DOHH2 (cell line): Measurements from ENCODE around the gene COL13A1.

ENCODE experiments used
- H3F3A ChIP-seq: fragments of 200-600 bp; sonication (generic), shearing (Covaris generic); 2 replicates; pipeline ENCODE4 v1.6.0; 2016; ENCODE audit warnings: antibody characterized with exemption, mild to moderate bottlenecking; ENCODE audit not compliant: control insufficient read depth, insufficient read depth
- H3K27ac ChIP-seq: fragments of 200-600 bp; sonication (generic); 2 replicates; pipeline ENCODE4 v1.5.1; 2014; ENCODE audit warnings: low read depth, mild to moderate bottlenecking, low read length, moderate library complexity
- H3K27me3 ChIP-seq: fragments of 200-600 bp; sonication (generic); 2 replicates; pipeline ENCODE4 v1.6.1; 2014; ENCODE audit warnings: mild to moderate bottlenecking, low read length, mixed read lengths; ENCODE audit not compliant: control insufficient read depth
- H3K36me3 ChIP-seq: fragments of 200-600 bp; sonication (generic); 2 replicates; pipeline ENCODE4 v1.6.1; 2014; ENCODE audit warnings: mild to moderate bottlenecking, low read length, moderate library complexity, mixed read lengths; ENCODE audit not compliant: control insufficient read depth
- H3K4me1 ChIP-seq: fragments of 200-600 bp; sonication (generic); 2 replicates; pipeline ENCODE4 v1.6.1; 2014; ENCODE audit warnings: mild to moderate bottlenecking, low read length, mixed read lengths; ENCODE audit not compliant: control insufficient read depth
- H3K4me2 ChIP-seq: fragments of 200-600 bp; sonication (generic); 2 replicates; pipeline ENCODE4 v1.6.0; 2014; ENCODE audit warnings: mild to moderate bottlenecking, low read length, moderate library complexity
- H3K4me3 ChIP-seq: fragments of 200-600 bp; sonication (generic); 2 replicates; pipeline ENCODE4 v1.5.1; 2014; ENCODE audit warnings: mild to moderate bottlenecking, low read length, mixed read lengths
- H3K79me2 ChIP-seq: fragments of 200-600 bp; sonication (generic); 2 replicates; pipeline ENCODE4 v1.6.1; 2014; ENCODE audit warnings: mild to moderate bottlenecking, low read length, mixed read lengths; ENCODE audit not compliant: control insufficient read depth
- H3K9me2 ChIP-seq: fragments of 200-600 bp; sonication (generic); replicated peaks from 2 replicates; pipeline ENCODE4 v1.6.1; 2014; ENCODE audit warnings: mild to moderate bottlenecking, low read length, mixed read lengths; ENCODE audit not compliant: control insufficient read depth
- H3K9me3 ChIP-seq: fragments of 200-600 bp; sonication (generic); 2 replicates; pipeline ENCODE4 v1.6.1; 2014; ENCODE audit warnings: antibody characterized with exemption, low read length, mixed read lengths; ENCODE audit not compliant: control insufficient read depth, insufficient read depth
- H4K20me1 ChIP-seq: fragments of 200-600 bp; sonication (generic); 2 replicates; pipeline ENCODE4 v1.6.0; 2014; ENCODE audit warnings: low read depth, mild to moderate bottlenecking, antibody characterized with exemption, low read length, moderate library complexity; ENCODE audit not compliant: control insufficient read depth, insufficient read depth
- CTCF ChIP-seq: fragments of 200-600 bp; sonication (generic); IDR thresholded peaks from one replicate; pipeline ENCODE4 v1.5.1; 2014; ENCODE audit warnings: antibody characterized with exemption, mild to moderate bottlenecking, low read depth, low read length; ENCODE audit not compliant: poor library complexity, severe bottlenecking
- EZH2phosphoT487 ChIP-seq: fragments of 200-600 bp; sonication (generic); IDR thresholded peaks from 2 replicates; pipeline ENCODE4 v1.6.1; 2017; ENCODE audit warnings: borderline replicate concordance, mild to moderate bottlenecking, antibody characterized with exemption, low read length, moderate library complexity, mixed read lengths

Gene COL13A1

GRCh38 chr10:69876931-69877330, 75.2 kb downstream of the COL13A1 start:
- H3K36me3 ChIP-seq: no peaks in the 10 kb centered on the region
- no peaks in the 10 kb centered on the region for H3K4me1 ChIP-seq
- no peak overlapping the region for H3K4me2 ChIP-seq
- no peaks in the 10 kb centered on the region for H4K20me1 ChIP-seq
- H3K9me3 ChIP-seq: no peaks in the 10 kb centered on the region
- H3K9me2 ChIP-seq: no peaks in the 10 kb centered on the region
- H3K4me3 ChIP-seq: no peak overlapping the region
- H3K27ac ChIP-seq: no peak overlapping the region
- H3F3A ChIP-seq: no peaks in the 10 kb centered on the region
- TF ChIP-seq CTCF (no peak), EZH2phosphoT487 (no peak)
- no peaks in the 10 kb centered on the region for H3K27me3 ChIP-seq
- no peaks in the 10 kb centered on the region for H3K79me2 ChIP-seq

- Histone ChIP-seq H3K27ac (no peak overlapping the region), H3K4me2 (no peak overlapping the region), H3K79me2 (no peaks in the 10 kb centered on the region), H3K9me3 (no peaks in the 10 kb centered on the region), H3K4me3 (no peak overlapping the region), H3F3A (no peaks in the 10 kb centered on the region), H3K27me3 (peaks cover 3% of the 10 kb centered on the region; the same call in 1 of the 2 replicates), H3K36me3 (no peaks in the 10 kb centered on the region), H3K4me1 (no peaks in the 10 kb centered on the region), H3K9me2 (no peaks in the 10 kb centered on the region), H4K20me1 (no peaks in the 10 kb centered on the region)
- TF ChIP-seq EZH2phosphoT487: no peak
- TF ChIP-seq CTCF: no peak
Observed at GRCh38 chr10:69878038-69878437, 76.3 kb downstream of the COL13A1 start.

DNA sequence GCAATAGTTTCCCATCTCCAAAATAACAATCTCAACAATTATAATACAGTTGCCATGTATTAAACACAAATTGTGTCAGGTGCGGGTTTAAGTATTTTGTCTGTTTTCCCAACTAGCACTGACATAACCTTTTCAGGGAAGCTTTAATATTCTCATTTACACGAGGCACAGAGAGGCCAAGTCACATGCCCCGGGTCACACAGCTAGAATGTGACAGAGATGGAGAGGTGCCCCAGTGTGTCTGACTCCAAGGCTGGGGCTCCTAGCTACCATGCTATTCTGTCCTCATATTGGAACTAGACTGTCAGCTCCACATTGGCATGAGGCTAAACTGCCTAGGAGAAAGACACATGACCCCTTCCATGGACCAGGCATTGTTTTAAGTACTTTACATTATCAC, 77.2 kb downstream of the COL13A1 start:
- Histone ChIP-seq H4K20me1 (no peaks in the 10 kb centered on the region), H3K4me3 (no peak overlapping the region), H3K9me2 (no peaks in the 10 kb centered on the region), H3K9me3 (no peaks in the 10 kb centered on the region), H3K4me1 (no peaks in the 10 kb centered on the region), H3K36me3 (no peaks in the 10 kb centered on the region), H3K79me2 (no peaks in the 10 kb centered on the region), H3K27ac (no peak overlapping the region), H3F3A (no peaks in the 10 kb centered on the region), H3K27me3 (peaks cover 10% of the 10 kb centered on the region; the same call in 1 of the 2 replicates), H3K4me2 (no peak overlapping the region)
- no peak for TF ChIP-seq EZH2phosphoT487
- no peak for TF ChIP-seq CTCF
